ENCODE measurements around the gene WDR86.

GRCh38 chr7:151389768-151390597 lies 19.9 kb downstream of the WDR86 start:
- TF ChIP-seq SIN3A (IDR thresholded peaks at IDR 0.05; ENCODE audit: low read depth) (no peak), POLR2A (IDR thresholded peaks at IDR 0.05; ENCODE audit: borderline replicate concordance, extremely low read depth, insufficient read depth, insufficient read length) (no peak), CTCF (IDR thresholded peaks at IDR 0.05 in 2 of 3, conservative IDR thresholded peaks at IDR 0.05 in 1 of 3; ENCODE audit: borderline replicate concordance in 1 of 3, insufficient read depth in 1 of 3, low read depth in 2 of 3, low read length in 2 of 3) (no peak), POLR2AphosphoS5 (IDR thresholded peaks at IDR 0.05; ENCODE audit: low read depth, low read length) (no peak)

Data from HCT116 (cell line).